ENCODE results near the gene SARDH.
"Not testable (repeated sequence)": the region's sequence is repeated elsewhere in the genome, so short reads cannot be mapped to it uniquely, and the experiment has no call there.

Gene SARDH

DNA sequence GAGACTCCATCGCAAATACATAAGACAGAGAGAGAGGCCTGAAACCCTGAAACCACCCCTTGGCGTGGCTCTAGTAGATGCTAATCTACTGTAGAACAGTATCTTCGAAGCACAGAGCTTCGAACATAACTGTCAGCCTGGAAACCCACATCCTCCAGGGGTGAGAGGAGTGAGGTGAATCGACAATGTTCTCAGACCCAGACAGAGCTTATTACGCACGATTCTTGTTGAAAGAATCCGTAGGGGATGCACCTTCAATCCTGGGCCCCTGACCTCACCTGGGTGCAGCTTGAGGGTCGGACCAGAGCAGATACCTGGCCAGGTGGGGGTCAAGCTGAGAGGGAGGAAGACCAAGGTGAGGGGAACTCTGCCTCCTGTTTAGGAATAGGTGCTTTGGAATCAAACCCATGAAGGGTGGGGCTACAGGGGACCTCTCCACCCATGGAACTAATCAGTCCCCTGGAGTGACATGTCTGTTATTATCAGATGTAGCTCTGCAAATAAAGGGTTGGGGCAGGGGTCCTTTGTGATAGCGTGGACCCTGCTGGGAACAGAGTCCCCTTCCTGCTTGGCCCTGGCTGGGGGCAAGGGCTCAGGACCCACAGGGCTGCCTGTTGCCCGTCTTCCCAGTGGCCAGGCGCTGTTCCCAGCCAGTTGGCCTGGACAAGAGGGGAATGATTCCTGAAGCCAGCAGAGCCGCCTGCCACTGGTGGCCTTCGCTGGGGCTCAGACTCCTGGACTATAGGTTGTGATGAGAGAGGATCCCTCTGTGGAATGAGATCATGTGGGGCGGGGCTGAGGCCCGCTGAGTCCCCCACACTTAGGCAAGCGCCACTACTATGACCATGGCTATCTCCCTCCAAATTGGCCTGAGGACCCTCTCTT, 60.8 kb downstream of the SARDH start:
- no peak overlapping the region for H3K4me3 ChIP-seq (ENCODE audit: low read depth, low read length)
- TF ChIP-seq, protein P1, sequence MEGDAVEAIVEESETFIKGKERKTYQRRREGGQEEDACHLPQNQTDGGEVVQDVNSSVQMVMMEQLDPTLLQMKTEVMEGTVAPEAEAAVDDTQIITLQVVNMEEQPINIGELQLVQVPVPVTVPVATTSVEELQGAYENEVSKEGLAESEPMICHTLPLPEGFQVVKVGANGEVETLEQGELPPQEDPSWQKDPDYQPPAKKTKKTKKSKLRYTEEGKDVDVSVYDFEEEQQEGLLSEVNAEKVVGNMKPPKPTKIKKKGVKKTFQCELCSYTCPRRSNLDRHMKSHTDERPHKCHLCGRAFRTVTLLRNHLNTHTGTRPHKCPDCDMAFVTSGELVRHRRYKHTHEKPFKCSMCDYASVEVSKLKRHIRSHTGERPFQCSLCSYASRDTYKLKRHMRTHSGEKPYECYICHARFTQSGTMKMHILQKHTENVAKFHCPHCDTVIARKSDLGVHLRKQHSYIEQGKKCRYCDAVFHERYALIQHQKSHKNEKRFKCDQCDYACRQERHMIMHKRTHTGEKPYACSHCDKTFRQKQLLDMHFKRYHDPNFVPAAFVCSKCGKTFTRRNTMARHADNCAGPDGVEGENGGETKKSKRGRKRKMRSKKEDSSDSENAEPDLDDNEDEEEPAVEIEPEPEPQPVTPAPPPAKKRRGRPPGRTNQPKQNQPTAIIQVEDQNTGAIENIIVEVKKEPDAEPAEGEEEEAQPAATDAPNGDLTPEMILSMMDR (IDR thresholded peaks at IDR 0.05; ENCODE audit: low read depth, low read length, missing control alignments), result no peak
- no peak for DNase-seq (ENCODE audit: low read depth)
- in situ Hi-C loops (cut with HindIII; ENCODE audit: low sequenced_read_pairs), result no loop called here

DNA sequence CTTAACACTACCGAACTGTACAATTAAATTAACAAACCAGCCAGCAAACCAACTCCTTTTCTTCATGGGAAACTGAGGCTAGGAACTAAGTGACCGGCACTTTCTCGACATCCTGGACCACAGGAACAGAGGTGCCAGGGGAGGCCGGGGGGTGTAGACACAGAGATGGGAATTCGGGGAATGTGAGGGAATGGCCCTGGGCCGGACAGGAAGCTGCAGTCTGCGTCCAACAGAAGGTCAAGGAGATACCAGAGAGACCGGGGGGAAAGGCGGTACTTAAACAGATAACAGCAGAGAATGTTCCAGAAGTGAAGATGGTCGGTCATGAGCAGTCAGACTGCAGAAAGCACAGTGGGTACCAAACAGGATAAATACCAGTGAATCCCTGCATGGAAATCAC, 61.7 kb downstream of the SARDH start:
- DNase-seq (ENCODE audit: low read depth), result no peak
- no peak overlapping the region for H3K4me3 ChIP-seq (ENCODE audit: low read depth, low read length)
- in situ Hi-C loops (cut with HindIII; ENCODE audit: low sequenced_read_pairs), result no loop called here
- TF ChIP-seq, protein P1 (IDR thresholded peaks at IDR 0.05; ENCODE audit: low read depth, low read length, missing control alignments), result no peak

DNA sequence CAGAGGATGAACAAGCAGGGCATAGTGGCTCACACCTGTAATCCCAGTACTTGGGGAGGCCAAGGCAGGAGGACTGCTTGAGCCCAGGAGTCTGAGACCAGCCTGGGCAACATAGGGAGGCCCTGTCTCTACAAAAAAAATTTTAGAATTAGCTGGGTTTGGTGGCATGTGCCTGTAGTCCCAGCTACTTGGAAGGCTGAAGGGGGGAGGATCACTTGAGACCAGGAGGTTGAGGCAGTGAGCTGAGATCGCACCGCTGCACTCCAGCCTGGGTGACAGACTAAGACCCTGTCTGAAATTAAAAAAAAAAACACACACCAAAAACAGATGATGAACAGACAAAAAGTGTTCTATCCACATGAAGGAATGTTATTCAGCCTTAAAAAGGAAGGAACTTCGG, 62.4 kb downstream of the SARDH start:
- in situ Hi-C loops (cut with HindIII; ENCODE audit: low sequenced_read_pairs); H3K4me3 ChIP-seq (ENCODE audit: low read depth, low read length); DNase-seq (ENCODE audit: low read depth): not testable (repeated sequence)

- TF ChIP-seq, protein P1 (IDR thresholded peaks at IDR 0.05; ENCODE audit: low read depth, low read length, missing control alignments), result no peak
- DNase-seq (ENCODE audit: low read depth), result no peak
- in situ Hi-C loops (cut with HindIII; ENCODE audit: low sequenced_read_pairs), result loop anchor here (5.0 kb wide), 1 partner anchor 77 kb away; no protein-coding TSS in a partner anchor
- no peak overlapping the region for H3K4me3 ChIP-seq (ENCODE audit: low read depth, low read length)
Measured at GRCh38 chr9:133674091-133674490, 64.1 kb downstream of the SARDH start.

GRCh38 chr9:133673258-133673655, 64.9 kb downstream of the SARDH start:
- DNase-seq (ENCODE audit: low read depth), result no peak
- TF ChIP-seq, protein P1 (IDR thresholded peaks at IDR 0.05; ENCODE audit: low read depth, low read length, missing control alignments), result no peak
- in situ Hi-C loops (cut with HindIII; ENCODE audit: low sequenced_read_pairs), result loop anchor here (5.0 kb wide), 1 partner anchor 76 kb away; no protein-coding TSS in a partner anchor
- H3K4me3 ChIP-seq (ENCODE audit: low read depth, low read length), result no peak overlapping the region

DNA sequence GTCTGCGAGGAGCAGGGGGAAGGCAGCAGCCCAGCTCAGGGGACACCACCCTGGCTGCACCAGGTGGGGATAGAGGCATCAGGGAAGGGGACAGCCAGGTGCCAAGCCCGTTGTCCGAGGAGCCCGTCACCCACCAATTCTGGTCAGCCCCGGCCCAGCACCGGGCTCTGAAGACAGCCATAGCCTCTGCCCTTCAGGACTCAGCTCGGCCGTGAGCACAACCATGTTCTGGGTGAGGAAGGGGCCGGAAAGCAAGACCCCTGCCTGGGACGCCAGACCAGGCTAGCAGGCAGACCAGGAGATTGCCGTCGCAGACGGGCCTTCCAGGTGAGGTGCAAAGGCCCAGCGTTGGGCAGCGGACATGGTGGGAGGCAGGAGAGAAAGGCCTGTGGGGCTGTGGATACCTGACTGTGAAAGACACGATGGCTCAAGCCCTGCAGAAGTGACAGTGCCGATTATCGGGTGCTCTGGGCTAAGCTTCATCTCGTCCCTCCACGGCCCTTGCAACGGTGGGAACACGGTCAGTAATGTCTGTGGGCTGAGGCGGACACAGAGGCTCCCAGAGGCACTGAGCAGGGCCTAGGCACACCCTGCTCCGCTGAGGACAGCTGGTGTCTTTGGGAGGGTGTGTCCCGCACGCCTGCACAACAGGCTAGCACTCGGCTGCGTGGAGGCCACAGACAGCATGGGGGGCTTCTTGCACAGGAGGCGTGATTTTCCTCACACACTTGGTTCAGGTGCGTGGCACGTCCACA, 65.5 kb downstream of the SARDH start:
- H3K4me3 ChIP-seq (ENCODE audit: low read depth, low read length), result no peak overlapping the region
- no peak for DNase-seq (ENCODE audit: low read depth)
- TF ChIP-seq, protein P1 (IDR thresholded peaks at IDR 0.05; ENCODE audit: low read depth, low read length, missing control alignments), result no peak
- in situ Hi-C loops (cut with HindIII; ENCODE audit: low sequenced_read_pairs), result loop anchor here (5.0 kb wide), 1 partner anchor 75 kb away; no protein-coding TSS in a partner anchor
